Vagina (tissue), 2 donors: ENCODE data around the gene DLL1. TPM values are rescaled to one million over a fixed set of nuclear protein-coding genes. Genes with fewer than 3 reads are reported as not detected.

Source experiments
- DNase-seq, 2 donors: peaks; one replicate each; pipeline ENCODE4 v3.0.0-alpha.2; 2017; ENCODE audit errors: extremely low spot score in 2 of 2
- H3K27ac ChIP-seq: fragments of 200-600 bp; sonication (generic); one replicate; pipeline ENCODE4 v1.5.1; 2019
- H3K27me3 ChIP-seq: fragments of 200-600 bp; sonication (generic); one replicate; pipeline ENCODE4 v1.5.1; 2019
- H3K36me3 ChIP-seq, 2 donors: fragments of 200-600 bp; sonication (generic); one replicate each; pipeline ENCODE4 v1.5.1; 2017 to 2019
- H3K4me1 ChIP-seq: fragments of 200-600 bp; sonication (generic); one replicate; pipeline ENCODE4 v1.5.1; 2019
- H3K4me3 ChIP-seq, 2 donors: fragments of 200-600 bp; sonication (generic); 1 replicate in 1 of 2; 2 replicates in 1 of 2; pipeline ENCODE4 v1.5.1; 2016 to 2019
- H3K9me3 ChIP-seq: fragments of 200-600 bp; sonication (generic); one replicate; pipeline ENCODE4 v1.5.1; 2019
- CTCF ChIP-seq, 3 experiments: fragments of 450-650 bp in 2 of 3; fragments of 200-600 bp in 1 of 3; sonication (generic) in 1 of 3; IDR thresholded peaks; one replicate each; pipeline ENCODE4 v1.5.1; 2017 to 2019; ENCODE audit warnings: antibody characterized with exemption in 3 of 3, mild to moderate bottlenecking in 2 of 3, moderate library complexity in 2 of 3
- POLR2A ChIP-seq, 2 donors: fragments of 450-650 bp; IDR thresholded peaks; one replicate each; pipeline ENCODE4 v1.6.1; 2017; ENCODE audit warnings: antibody characterized with exemption in 2 of 2, mild to moderate bottlenecking in 2 of 2, moderate library complexity in 2 of 2
- POLR2AphosphoS5 ChIP-seq, 2 donors: sonication (generic); formaldehyde crosslinking; IDR thresholded peaks; one replicate each; pipeline ENCODE4 v1.9.0; 2017; ENCODE audit warnings: antibody characterized with exemption in 2 of 2, mild to moderate bottlenecking in 2 of 2, low read depth in 1 of 2; ENCODE audit not compliant: insufficient read depth in 1 of 2
- intact Hi-C: fragments of 100-400 bp; cut with DNase I; formaldehyde crosslinking; loops from one replicate; pipeline ENCODE4 v1.15.1; 2023
- total RNA-seq: library from RNA; depleted of rRNA; stranded (reverse); fragments of >200 nt; gene quantifications from one replicate; pipeline ENCODE4 v1.2.3, GENCODE V29; 2016

The DLL1 gene
- total RNA-seq, 1 donor from 2014 or later, result 43.5 TPM

GRCh38 chr6:170254315-170255213 is 36.3 kb downstream of the DLL1 start:
- DNase-seq, result no peak
- no peak overlapping the region for H3K27ac ChIP-seq
- TF ChIP-seq CTCF (IDR thresholded peaks at IDR 0.05), result no peak
- TF ChIP-seq POLR2A (IDR thresholded peaks at IDR 0.05), result no peak
- TF ChIP-seq POLR2AphosphoS5 (IDR thresholded peaks at IDR 0.05; ENCODE audit: insufficient read depth in 1 of 2, low read depth in 1 of 2), result no peak
- intact Hi-C loops, result no loop called here
- no peaks in the 10 kb centered on the region for H3K9me3 ChIP-seq
- no peak overlapping the region for H3K4me3 ChIP-seq
- no peaks in the 10 kb centered on the region for H3K36me3 ChIP-seq
- H3K4me1 ChIP-seq, result peaks cover 23% of the 10 kb centered on the region
- H3K27me3 ChIP-seq, result no peaks in the 10 kb centered on the region

DNA sequence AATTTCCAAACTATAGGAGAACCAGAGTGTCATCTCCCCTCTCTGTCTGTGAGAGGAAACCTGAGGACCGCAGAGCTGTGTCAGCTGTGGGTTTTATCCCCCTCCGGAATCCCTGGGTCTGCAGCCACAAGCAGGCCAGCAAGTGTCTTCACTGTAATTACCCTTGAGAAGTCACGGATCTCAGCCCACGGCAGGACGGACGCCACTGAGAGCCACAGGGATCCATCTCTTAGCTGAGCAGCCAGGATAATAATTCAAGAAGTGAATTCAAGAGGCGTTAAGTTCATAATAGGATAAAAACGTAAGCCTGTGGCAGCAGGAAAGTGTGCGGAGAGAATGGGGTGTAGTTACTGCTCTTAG is 37.0 kb downstream of the DLL1 start:
- Histone ChIP-seq H3K4me1 (peaks cover 28% of the 10 kb centered on the region), H3K9me3 (no peaks in the 10 kb centered on the region), H3K27me3 (no peaks in the 10 kb centered on the region), H3K36me3 (no peaks in the 10 kb centered on the region), H3K27ac (no peak overlapping the region), H3K4me3 (no peak overlapping the region)
- no peak for TF ChIP-seq CTCF (IDR thresholded peaks at IDR 0.05)
- TF ChIP-seq POLR2AphosphoS5 (IDR thresholded peaks at IDR 0.05; ENCODE audit: insufficient read depth in 1 of 2, low read depth in 1 of 2), result no peak
- TF ChIP-seq POLR2A (IDR thresholded peaks at IDR 0.05), result no peak
- no peak for DNase-seq
- intact Hi-C loops, result no loop called here

DNA sequence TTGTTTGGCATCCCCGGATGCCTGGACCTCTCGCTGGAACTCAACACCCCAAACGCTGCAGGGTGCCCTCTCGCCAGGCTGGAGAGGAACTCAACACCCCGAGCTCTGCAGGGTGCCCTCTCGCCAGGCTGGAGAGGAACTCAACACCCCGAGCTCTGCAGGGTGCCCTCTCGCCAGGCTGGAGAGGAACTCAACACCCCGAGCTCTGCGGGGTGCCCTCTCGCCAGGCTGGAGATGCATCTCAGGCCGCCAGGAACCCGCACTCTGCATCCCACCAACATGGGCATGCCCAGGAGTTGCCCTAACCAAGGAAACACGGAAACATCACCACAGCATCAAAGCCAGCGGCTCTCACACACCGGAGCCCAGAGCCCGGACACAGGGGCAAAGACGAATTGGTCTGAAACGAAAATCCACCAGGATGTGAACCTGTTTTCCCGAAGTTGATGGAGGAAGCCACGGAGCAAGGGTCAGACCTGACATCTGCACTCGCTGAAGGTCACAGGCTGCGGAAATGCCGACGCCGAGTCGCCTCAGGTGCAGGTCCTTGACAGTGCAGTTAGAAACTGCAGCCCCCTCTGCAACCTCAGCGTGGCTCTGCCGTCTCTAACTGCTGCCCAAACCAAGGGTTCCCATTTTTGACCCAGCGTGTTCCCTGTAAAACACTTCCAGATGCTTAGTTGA is 37.5 kb downstream of the DLL1 start:
- Histone ChIP-seq H3K27ac (no peak overlapping the region), H3K9me3 (no peaks in the 10 kb centered on the region), H3K4me1 (peaks cover 33% of the 10 kb centered on the region), H3K27me3 (no peaks in the 10 kb centered on the region), H3K36me3 (no peaks in the 10 kb centered on the region), H3K4me3 (no peak overlapping the region)
- no peak for DNase-seq
- TF ChIP-seq CTCF (IDR thresholded peaks at IDR 0.05) (no peak), POLR2AphosphoS5 (IDR thresholded peaks at IDR 0.05; ENCODE audit: insufficient read depth in 1 of 2, low read depth in 1 of 2) (no peak), POLR2A (IDR thresholded peaks at IDR 0.05) (no peak)
- intact Hi-C loops, result no loop called here

GRCh38 chr6:170251776-170252571 is 38.9 kb downstream of the DLL1 start:
- no peaks in the 10 kb centered on the region for H3K27me3 ChIP-seq
- H3K9me3 ChIP-seq, result no peaks in the 10 kb centered on the region
- H3K27ac ChIP-seq, result peak overlapping the region; percentile 74
- DNase-seq, result no peak
- intact Hi-C loops, result no loop called here
- no peak for TF ChIP-seq POLR2AphosphoS5 (IDR thresholded peaks at IDR 0.05; ENCODE audit: insufficient read depth in 1 of 2, low read depth in 1 of 2)
- no peak for TF ChIP-seq CTCF (IDR thresholded peaks at IDR 0.05)
- H3K4me1 ChIP-seq, result peaks cover 47% of the 10 kb centered on the region
- no peak overlapping the region for H3K4me3 ChIP-seq
- H3K36me3 ChIP-seq, result no peaks in the 10 kb centered on the region
